ENCODE results near the gene AP2M1. TPM values are rescaled to one million over a fixed set of nuclear protein-coding genes. Genes with fewer than 3 reads are reported as not detected.

AP2M1 gene
- total RNA-seq, 1 experiment from 2014 or later = 353 TPM

GRCh38 chr3:184184546-184185230 lies 10.0 kb downstream of the AP2M1 start:
- H3K9me3 ChIP-seq (ENCODE audit: control insufficient read depth in 1 of 2, insufficient read depth in 1 of 2, low read depth in 1 of 2, low read length in 2 of 2) = no peaks in the 10 kb centered on the region
- H4K20me1 ChIP-seq (ENCODE audit: insufficient read depth) = no peaks in the 10 kb centered on the region
- TF ChIP-seq ZNF274 (IDR thresholded peaks at IDR 0.05; ENCODE audit: low read depth, low read length) (no peak), POLR2AphosphoS5 (IDR thresholded peaks at IDR 0.05; ENCODE audit: low read depth, low read length) (no peak), SP1 (IDR thresholded peaks at IDR 0.05; ENCODE audit: low read depth) (no peak), YY1 (IDR thresholded peaks at IDR 0.05; ENCODE audit: extremely low read depth, insufficient replicate concordance, low read depth, low read length) (no peak), ZBTB33 (IDR thresholded peaks at IDR 0.05; ENCODE audit: extremely low read depth, insufficient replicate concordance, low read length) (no peak)
- peak overlapping the region; percentile 91; the same call in 1 of the 2 replicates for H3K9ac ChIP-seq (ENCODE audit: low read length)
- no peak overlapping the region for H2AFZ ChIP-seq (ENCODE audit: low read depth, low read length, poor library complexity, severe bottlenecking)
- intact Hi-C loops (cut with micrococcal nuclease) = no loop called here
- peaks cover 38% of the 10 kb centered on the region for H3K79me2 ChIP-seq (ENCODE audit: insufficient read depth, low read length)
- ATAC-seq = no peak
- no peaks in the 10 kb centered on the region for H3K9me2 ChIP-seq (ENCODE audit: insufficient read depth)
- ChIA-PET RAD21 (ENCODE audit: low non-redundant PET in 1 of 2, low total read pairs in 2 of 2, uncharacterized antibody in 2 of 2, unreplicated experiment in 2 of 2) (no interaction called here), POLR2A (interaction anchor here (1.3 kb wide), 1 partner anchor 8 kb away, joined by 4 read pairs; no protein-coding TSS in a partner anchor), CTCF (interaction anchor here (1.6 to 1.8 kb wide), 2 partner anchors 43 kb away, joined by 6 to 7 read pairs; no protein-coding TSS in a partner anchor)
- DNase-seq (ENCODE audit: low read depth, low spot score) = no peak
- BruUV-seq (replicated peaks) = no TSS peak
- H3K36me3 ChIP-seq (ENCODE audit: control insufficient read depth in 1 of 2, insufficient read depth in 2 of 2, low read length in 2 of 2) = peaks cover 56 to 64% of the 10 kb centered on the region in 2 experiments
- peak overlapping the region; percentile 96 for H3K4me2 ChIP-seq (ENCODE audit: low read length)
- H3K4me1 ChIP-seq (ENCODE audit: control insufficient read depth in 1 of 2, insufficient read depth in 2 of 2, low read length in 2 of 2) = peaks cover 6 to 20% of the 10 kb centered on the region in 2 experiments
- H3K27me3 ChIP-seq (ENCODE audit: insufficient read depth, low read length) = no peaks in the 10 kb centered on the region
- H3K27ac ChIP-seq (ENCODE audit: low read depth, low read length) = peak overlapping the region; percentile 88
- peak overlapping the region in 1 of 2 experiments; percentile 100; a peak in 1 of 4 replicates for H3K4me3 ChIP-seq (replicated peaks in 1 of 2; ENCODE audit: low read depth in 1 of 2, low read length in 2 of 2)

All from HCT116 (cell line).